Naive thymus-derived CD8-positive, alpha-beta T cell (primary cell): Measurements from ENCODE around the gene DNAJB5. TPM values are rescaled to one million over a fixed set of nuclear protein-coding genes. Genes with fewer than 3 reads are reported as not detected.
A peak's percentile ranks its signal among the peaks of the same experiment; 100 is the strongest.
"Not testable (repeated sequence)": the region's sequence is repeated elsewhere in the genome, so short reads cannot be mapped to it uniquely, and the experiment has no call there.

Source experiments
- ATAC-seq, 2 donors: fragments of 150-1000 bp; cut with Tn5 transposase in 1 of 2; sonication (Bioruptor Pico), chemical (Tn5 transposase) in 1 of 2; 1 replicate in 1 of 2; 2 replicates in 1 of 2; pipeline ENCODE4 v1.10.0; 2021; ENCODE audit warnings: mild to moderate bottlenecking in 2 of 2, moderate library complexity in 2 of 2
- POLR2A ChIA-PET: fragments of 350-600 bp; sonication (Branson Sonifier 250); formaldehyde crosslinking; loops from one replicate; lab custom pipeline; 2021; ENCODE audit warnings: antibody characterized with exemption; lab: Charles Lee
- DNase-seq, 10 donors: peaks; one replicate each; pipeline versions ENCODE4 v3.0.0 to v3.0.0-alpha.2; 2020 to 2022
- H3K27ac Mint-ChIP-seq, 10 donors: one replicate each; pipeline ENCODE4 v1.8.0; 2020 to 2022; ENCODE audit warnings: mild to moderate bottlenecking in 10 of 10, mixed read lengths in 10 of 10, moderate library complexity in 4 of 10, inconsistent platforms in 1 of 10
- H3K27me3 Mint-ChIP-seq, 5 donors: one replicate each; pipeline ENCODE4 v1.8.0; 2021 to 2022; ENCODE audit warnings: mixed read lengths in 5 of 5
- H3K36me3 Mint-ChIP-seq, 3 donors: one replicate each; pipeline ENCODE4 v1.8.0; 2020 to 2022; ENCODE audit warnings: mixed read lengths in 3 of 3, mild to moderate bottlenecking in 2 of 3, inconsistent platforms in 1 of 3
- H3K4me1 Mint-ChIP-seq, 4 donors: one replicate each; pipeline ENCODE4 v1.8.0; 2021 to 2022; ENCODE audit warnings: mixed read lengths in 4 of 4
- H3K4me3 Mint-ChIP-seq, 10 donors: one replicate each; pipeline ENCODE4 v1.8.0; 2020 to 2022; ENCODE audit warnings: mild to moderate bottlenecking in 10 of 10, mixed read lengths in 10 of 10, moderate library complexity in 6 of 10, inconsistent platforms in 1 of 10
- H3K9me3 Mint-ChIP-seq, 9 donors: one replicate each; pipeline ENCODE4 v1.8.0; 2020 to 2022; ENCODE audit warnings: mixed read lengths in 9 of 9, mild to moderate bottlenecking in 3 of 9, inconsistent platforms in 1 of 9, moderate library complexity in 1 of 9
- polyA plus RNA-seq, 3 donors: library from polyadenylated mRNA; unstranded; fragments of 300-500 nt; fragmentation: Illumina TruSeq; gene quantifications; one replicate each; pipeline ENCODE4 v1.2.3, GENCODE V29; 2021
- total RNA-seq, 8 experiments: library from RNA in 2 of 8; stranded (reverse) in 2 of 8; gene quantifications; one replicate each; pipeline ENCODE4 v1.2.3 and lab custom pipeline; 2021 to 2026

The DNAJB5 gene
- total RNA-seq (1 to 10 TPM; 1.9 to 2.0 TPM), polyA plus RNA-seq (1 to 10 TPM in 2 of 3 donors, under 1 TPM in 1; 0.47 to 2.0 (median 1.8) TPM), total RNA-seq (lab: John Stamatoyannopoulos, UW) (1.9 to 5.8 (median 3.5) reads per million in 6 experiments)

GRCh38 chr9:34989003-34989945 is at the start of gene DNAJB5:
Gene DNAJB5, plus strand, starts transcription at chr9:34989745. Its CDS starts 886 bp downstream, at chr9:34990631.
- no peaks in the 10 kb centered on the region for H3K9me3 Mint-ChIP-seq
- peak within 1 kb of the TSS; percentile 87 to 96 (median 94) for H3K27ac Mint-ChIP-seq
- H3K36me3 Mint-ChIP-seq = no peaks in the 10 kb centered on the region
- DNase-seq = peak; percentile 91 to 99 (median 97)
- peak; percentile 93 to 94 for ATAC-seq
- POLR2A ChIA-PET = interaction anchor here (0.7 to 1.7 kb wide), 4 partner anchors 24 to 107 kb away, joined by 3 to 4 read pairs (median 4); partner anchors contain the start of gene PIGO
- H3K4me3 Mint-ChIP-seq = peak within 1 kb of the TSS; percentile 88 to 99 (median 96)
- peaks cover 0 to 2% (median 0%) of the 10 kb centered on the region in 5 donors for H3K27me3 Mint-ChIP-seq
- H3K4me1 Mint-ChIP-seq = peaks cover 29 to 67% (median 57%) of the 10 kb centered on the region in 4 donors

DNA sequence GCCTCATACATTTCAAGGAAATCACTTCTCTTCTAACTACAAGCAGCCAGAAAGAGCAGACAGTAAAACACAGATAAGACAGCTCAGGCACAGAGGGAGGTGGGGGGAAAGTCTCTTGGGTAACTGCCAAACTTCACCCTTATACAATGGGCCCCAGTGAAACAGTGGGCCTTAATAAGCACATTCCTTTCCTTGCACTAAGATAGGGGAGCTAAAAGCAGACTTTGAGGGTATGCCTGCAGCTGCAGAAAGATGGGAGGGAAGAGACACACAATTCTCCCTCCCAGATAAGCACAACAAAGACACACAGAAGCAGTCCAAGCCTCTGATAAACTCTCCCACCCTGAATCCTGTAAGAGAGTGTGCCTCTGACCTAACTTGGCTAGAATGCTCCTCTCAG is 49.6 kb upstream of the DNAJB5 start:
- H3K4me1 Mint-ChIP-seq, H3K4me3 Mint-ChIP-seq, H3K9me3 Mint-ChIP-seq, H3K36me3 Mint-ChIP-seq, ATAC-seq, H3K27ac Mint-ChIP-seq, DNase-seq, POLR2A ChIA-PET: not testable (repeated sequence)
- H3K27me3 Mint-ChIP-seq = peaks cover 6 to 29% (median 16%) of the 10 kb centered on the region in 5 donors

DNA sequence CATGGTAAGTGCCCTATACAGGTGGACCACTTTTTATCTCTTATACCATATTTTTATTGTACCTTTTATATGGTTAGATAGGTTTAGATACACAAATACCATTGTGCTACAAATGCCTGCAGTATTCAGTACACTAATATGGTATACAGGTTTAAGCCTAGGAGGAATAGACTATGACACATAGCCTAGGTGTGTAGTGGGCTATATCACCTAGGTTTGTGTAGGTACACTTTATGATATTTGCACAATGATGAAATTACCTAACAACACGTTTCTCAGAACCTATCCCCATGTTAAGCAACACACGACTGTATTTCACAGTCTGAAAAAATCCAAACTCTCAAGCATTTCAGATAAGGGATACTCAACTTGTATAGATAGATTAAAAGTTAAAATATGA is 41.1 kb upstream of the DNAJB5 start:
- no peaks in the 10 kb centered on the region for H3K4me1 Mint-ChIP-seq
- H3K27ac Mint-ChIP-seq = no peak overlapping the region
- no peaks in the 10 kb centered on the region for H3K9me3 Mint-ChIP-seq
- H3K27me3 Mint-ChIP-seq = peaks cover 9 to 42% (median 22%) of the 10 kb centered on the region in 5 donors
- no peak for DNase-seq
- no peaks in the 10 kb centered on the region for H3K36me3 Mint-ChIP-seq
- ATAC-seq = no peak
- POLR2A ChIA-PET = no interaction called here
- no peak overlapping the region for H3K4me3 Mint-ChIP-seq

DNA sequence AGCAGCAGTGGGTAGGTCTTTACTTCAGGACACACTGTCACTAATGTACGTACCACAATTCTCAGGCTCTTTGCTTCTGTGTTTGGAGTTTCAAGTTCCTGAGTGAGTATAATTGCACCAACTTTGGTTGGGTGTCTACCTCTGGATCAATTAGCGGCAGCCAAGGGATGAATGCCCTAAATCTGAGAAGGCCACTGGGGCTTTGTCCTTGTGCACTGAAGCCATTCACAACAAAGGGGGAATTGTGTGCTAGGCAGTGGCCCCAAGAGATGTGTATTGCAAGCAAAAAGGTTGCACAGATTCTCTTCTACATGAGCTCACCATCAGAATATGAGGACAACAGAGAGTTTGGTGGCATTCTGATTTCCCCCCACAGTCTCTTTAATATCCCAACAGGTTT is 35.3 kb upstream of the DNAJB5 start:
- no peak for ATAC-seq
- POLR2A ChIA-PET = no interaction called here

DNA sequence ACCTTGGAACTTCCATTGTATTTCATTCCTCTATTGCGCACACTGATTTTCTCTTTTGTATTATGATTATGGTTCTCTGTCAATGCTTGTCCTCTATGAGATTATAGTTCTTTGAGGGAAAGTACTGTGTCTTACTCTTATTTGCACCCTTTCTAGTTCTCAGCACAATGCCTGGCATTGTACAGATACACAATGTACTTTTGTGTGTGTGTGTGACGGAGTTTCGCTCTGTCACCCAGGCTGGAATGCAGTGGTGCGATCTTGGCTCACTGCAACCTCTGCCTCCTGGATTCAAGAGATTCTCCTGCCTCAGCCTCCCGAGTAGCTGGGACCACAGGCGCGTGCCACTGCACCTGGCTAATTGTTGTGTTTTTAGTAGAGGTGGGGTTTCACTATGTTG is 33.5 kb upstream of the DNAJB5 start:
- H3K36me3 Mint-ChIP-seq, DNase-seq, H3K9me3 Mint-ChIP-seq, H3K4me1 Mint-ChIP-seq, POLR2A ChIA-PET, ATAC-seq, H3K27ac Mint-ChIP-seq: not testable (repeated sequence)
- H3K4me3 Mint-ChIP-seq = peak overlapping the region in 2 of 10 donors; percentile 11 to 49
- peaks cover 23 to 63% (median 48%) of the 10 kb centered on the region in 5 donors for H3K27me3 Mint-ChIP-seq

More for the DNA sequence above, 35.3 kb upstream of the DNAJB5 start:
- H3K9me3 Mint-ChIP-seq = no peaks in the 10 kb centered on the region
- peaks cover 18 to 57% (median 34%) of the 10 kb centered on the region in 5 donors for H3K27me3 Mint-ChIP-seq
- H3K4me1 Mint-ChIP-seq = peaks cover 0 to 6% (median 1%) of the 10 kb centered on the region in 4 donors
- no peak overlapping the region for H3K27ac Mint-ChIP-seq
- H3K4me3 Mint-ChIP-seq = no peak overlapping the region
- DNase-seq = no peak
- H3K36me3 Mint-ChIP-seq = no peaks in the 10 kb centered on the region

DNA sequence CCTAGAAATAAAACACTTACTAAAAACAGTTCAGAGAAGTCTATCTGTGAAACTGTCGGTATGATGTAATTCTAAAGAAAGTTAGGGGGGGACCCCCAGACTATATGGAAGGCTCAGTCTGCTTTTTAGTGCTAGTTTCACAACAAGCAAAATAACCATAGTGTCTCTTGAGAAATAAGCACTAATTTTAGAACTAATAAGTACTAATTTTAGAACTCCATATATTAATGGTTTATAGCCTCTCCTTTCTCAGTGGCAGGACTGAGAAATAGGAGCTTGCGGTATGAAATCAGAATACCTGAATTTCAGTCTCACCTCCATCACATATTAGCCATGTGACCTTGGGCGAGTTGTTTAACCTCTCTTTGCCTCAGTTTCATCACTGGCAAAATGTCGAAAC is 32.9 kb upstream of the DNAJB5 start:
- Mint-ChIP-seq H3K27me3 (peaks cover 26 to 66% (median 54%) of the 10 kb centered on the region in 5 donors), H3K36me3 (no peaks in the 10 kb centered on the region), H3K4me1 (peaks cover 0 to 6% (median 1%) of the 10 kb centered on the region in 4 donors), H3K9me3 (no peaks in the 10 kb centered on the region), H3K27ac (no peak overlapping the region), H3K4me3 (peak overlapping the region in 4 of 10 donors; percentile 8 to 76 (median 68))
- POLR2A ChIA-PET = no interaction called here
- no peak for DNase-seq
- no peak for ATAC-seq

- POLR2A ChIA-PET = no interaction called here
- Mint-ChIP-seq H3K27ac (no peak within 1 kb of the TSS), H3K27me3 (peaks cover 29 to 66% (median 62%) of the 10 kb centered on the region in 5 donors), H3K4me1 (peaks cover 0 to 6% (median 1%) of the 10 kb centered on the region in 4 donors), H3K4me3 (peak within 1 kb of the TSS; percentile 54 to 83 (median 66)), H3K36me3 (no peaks in the 10 kb centered on the region), H3K9me3 (no peaks in the 10 kb centered on the region)
- DNase-seq = peak in 5 of 10 donors; percentile 12 to 40 (median 19)
- ATAC-seq = peak; percentile 89
Measured at GRCh38 chr9:34957492-34958410, 31.8 kb upstream of the DNAJB5 start, which contains the start of gene PHF24. Gene PHF24, plus strand, starts transcription at chr9:34958285. Its CDS starts 13,014 bp downstream, at chr9:34971299.

- H3K27ac Mint-ChIP-seq = no peak overlapping the region
- no peaks in the 10 kb centered on the region for H3K9me3 Mint-ChIP-seq
- peaks cover 29 to 71% (median 65%) of the 10 kb centered on the region in 5 donors for H3K27me3 Mint-ChIP-seq
- no peaks in the 10 kb centered on the region for H3K36me3 Mint-ChIP-seq
- peak in 1 of 2 donors; percentile 16 for ATAC-seq
- POLR2A ChIA-PET = no interaction called here
- H3K4me3 Mint-ChIP-seq = peak overlapping the region; percentile 13 to 64 (median 51)
- no peak for DNase-seq
- H3K4me1 Mint-ChIP-seq = peaks cover 0 to 6% (median 1%) of the 10 kb centered on the region in 4 donors
Measured at GRCh38 chr9:34958411-34958982, 31.0 kb upstream of the DNAJB5 start.

GRCh38 chr9:34959461-34959860 is 30.1 kb upstream of the DNAJB5 start:
- POLR2A ChIA-PET = interaction anchor here (0.5 kb wide), 1 partner anchor 30 kb away, joined by 4 read pairs; the partner anchor contains the start of gene DNAJB5
- Mint-ChIP-seq H3K4me3 (peak overlapping the region in 1 of 10 donors; percentile 26), H3K9me3 (no peaks in the 10 kb centered on the region), H3K36me3 (no peaks in the 10 kb centered on the region), H3K27me3 (peaks cover 30 to 74% (median 62%) of the 10 kb centered on the region in 5 donors), H3K27ac (no peak overlapping the region), H3K4me1 (peaks cover 0 to 6% (median 1%) of the 10 kb centered on the region in 4 donors)
- DNase-seq = no peak
- ATAC-seq = no peak

DNA sequence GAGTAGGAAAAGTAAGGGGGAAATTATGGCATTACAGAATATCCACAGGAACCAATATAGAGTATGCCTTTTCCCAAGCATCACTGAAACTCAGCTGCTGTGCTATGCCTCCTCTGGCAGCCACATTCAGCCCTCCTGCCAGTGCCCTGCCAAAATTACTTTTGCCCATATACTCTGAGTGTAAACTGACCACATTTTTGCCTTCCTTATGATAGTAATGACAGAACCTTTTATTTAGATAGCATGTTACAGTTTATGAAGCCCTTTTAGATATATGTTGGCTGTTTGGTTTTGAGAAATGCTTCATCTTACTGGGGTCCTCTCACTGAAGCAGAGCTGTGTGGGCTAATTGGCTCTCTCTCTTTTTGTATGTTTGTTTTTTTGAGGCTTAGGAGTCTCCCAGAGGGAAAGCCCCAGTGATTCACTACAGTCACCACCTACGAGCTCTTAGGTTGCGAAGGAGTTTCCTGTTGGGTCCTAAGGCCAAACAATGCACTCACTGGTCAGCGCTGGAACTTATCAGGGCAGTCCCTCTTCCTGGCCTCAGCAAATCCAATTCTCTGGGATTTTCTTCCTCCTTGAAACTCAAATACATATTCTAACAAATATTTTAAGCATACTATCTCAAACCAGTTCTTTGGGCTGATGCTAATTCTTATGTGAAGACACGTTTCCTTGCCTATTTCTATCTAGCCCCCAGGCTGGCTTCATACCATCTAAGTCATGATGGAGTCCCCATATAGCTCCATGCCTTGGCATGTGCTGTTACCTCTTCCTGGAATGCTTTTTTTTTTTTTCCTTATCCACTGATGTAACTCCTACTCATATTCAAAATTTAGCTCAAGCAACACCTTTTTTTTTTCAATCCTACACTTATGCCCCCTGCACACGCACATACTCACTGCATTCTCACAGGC is 27.7 kb upstream of the DNAJB5 start:
- Mint-ChIP-seq H3K4me1 (peaks cover 0 to 6% (median 1%) of the 10 kb centered on the region in 4 donors), H3K27me3 (peaks cover 34 to 71% (median 69%) of the 10 kb centered on the region in 5 donors), H3K27ac (no peak overlapping the region), H3K36me3 (no peaks in the 10 kb centered on the region), H3K4me3 (no peak overlapping the region), H3K9me3 (no peaks in the 10 kb centered on the region)
- POLR2A ChIA-PET = no interaction called here
- ATAC-seq = no peak
- no peak for DNase-seq

DNA sequence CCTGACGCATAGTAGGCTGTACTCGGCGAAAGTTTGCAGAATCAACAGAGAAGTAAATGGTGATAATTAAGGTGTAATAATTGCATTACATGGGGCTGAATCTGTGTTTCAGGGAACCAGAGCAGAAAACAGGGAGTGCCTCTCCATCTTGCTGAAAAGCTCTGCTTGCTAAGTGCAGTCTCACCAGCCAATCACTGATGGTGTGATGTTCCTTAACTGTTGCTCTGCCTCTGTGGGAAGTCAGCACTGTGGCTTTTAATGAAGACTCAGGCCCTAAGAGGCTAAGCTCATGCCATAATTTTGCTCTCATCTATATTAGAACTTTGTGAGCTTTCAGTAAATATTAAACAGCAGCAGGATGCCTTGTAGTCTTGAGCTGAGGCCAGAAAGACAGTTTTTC is 27.0 kb upstream of the DNAJB5 start:
- Mint-ChIP-seq H3K27me3 (peaks cover 33 to 76% (median 68%) of the 10 kb centered on the region in 5 donors), H3K27ac (no peak overlapping the region), H3K9me3 (no peaks in the 10 kb centered on the region), H3K36me3 (no peaks in the 10 kb centered on the region), H3K4me1 (peaks cover 0 to 3% (median 0%) of the 10 kb centered on the region in 4 donors), H3K4me3 (no peak overlapping the region)
- ATAC-seq (no peak), DNase-seq (no peak)
- POLR2A ChIA-PET = no interaction called here
